ENCODE results near the gene TMED8. TPM values are rescaled to one million over a fixed set of nuclear protein-coding genes. Genes with fewer than 3 reads are reported as not detected.
"Not testable (repeated sequence)": the region's sequence is repeated elsewhere in the genome, so short reads cannot be mapped to it uniquely, and the experiment has no call there.

Gene TMED8
- total RNA-seq, 2 experiments from 2014 or later: 21.5 to 21.7 TPM

GRCh38 chr14:77329872-77330271 lies 47.0 kb downstream of the TMED8 start:
- intact Hi-C loops (cut with micrococcal nuclease): no loop called here
- H3K27me3 Mint-ChIP-seq (ENCODE audit: low read depth): no peaks in the 10 kb centered on the region
- CTCF ChIA-PET: interaction anchor here (0.8 to 1.4 kb wide), 4 partner anchors 10 to 178 kb away, joined by 3 to 5 read pairs (median 4); partner anchors contain the start of genes GSTZ1 and POMT2
- H3K4me1 Mint-ChIP-seq (ENCODE audit: low read depth): no peaks in the 10 kb centered on the region
- DNase-seq: no peak
- H3K27ac Mint-ChIP-seq: no peak overlapping the region
- H3K4me3 Mint-ChIP-seq: no peak overlapping the region
- no peaks in the 10 kb centered on the region for H3K9me3 Mint-ChIP-seq
- no peaks in the 10 kb centered on the region for H3K36me3 Mint-ChIP-seq (ENCODE audit: low read depth)

DNA sequence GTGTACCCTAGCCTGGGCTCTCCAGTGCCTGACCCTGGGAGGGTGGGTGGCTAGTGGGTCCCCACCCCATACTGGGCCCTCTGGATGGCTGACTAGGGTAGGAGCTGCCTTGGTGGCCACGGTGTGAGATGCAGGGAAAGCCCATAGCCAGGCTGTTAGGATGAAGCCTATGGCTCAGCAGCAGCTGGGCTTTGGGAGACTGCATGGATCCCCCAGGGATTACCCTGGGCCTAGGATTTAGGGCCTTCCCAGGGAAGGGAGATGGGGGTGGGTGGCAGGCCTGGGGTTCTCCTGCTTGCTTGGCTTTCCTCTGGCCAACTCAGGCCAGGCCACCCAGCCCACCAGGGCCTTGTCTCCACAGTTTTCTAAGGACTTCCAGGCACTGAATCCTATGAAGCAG lies 49.8 kb downstream of the TMED8 start:
- H3K4me1 Mint-ChIP-seq (ENCODE audit: low read depth): peaks cover 5% of the 10 kb centered on the region
- H3K27ac Mint-ChIP-seq: no peak overlapping the region
- H3K4me3 Mint-ChIP-seq: no peak overlapping the region
- DNase-seq: no peak
- H3K9me3 Mint-ChIP-seq: no peaks in the 10 kb centered on the region
- H3K27me3 Mint-ChIP-seq (ENCODE audit: low read depth): no peaks in the 10 kb centered on the region
- CTCF ChIA-PET: interaction anchor here (2.3 kb wide), 1 partner anchor 11 kb away, joined by 13 read pairs; no protein-coding TSS in a partner anchor
- H3K36me3 Mint-ChIP-seq (ENCODE audit: low read depth): no peaks in the 10 kb centered on the region
- intact Hi-C loops (cut with micrococcal nuclease): no loop called here

DNA sequence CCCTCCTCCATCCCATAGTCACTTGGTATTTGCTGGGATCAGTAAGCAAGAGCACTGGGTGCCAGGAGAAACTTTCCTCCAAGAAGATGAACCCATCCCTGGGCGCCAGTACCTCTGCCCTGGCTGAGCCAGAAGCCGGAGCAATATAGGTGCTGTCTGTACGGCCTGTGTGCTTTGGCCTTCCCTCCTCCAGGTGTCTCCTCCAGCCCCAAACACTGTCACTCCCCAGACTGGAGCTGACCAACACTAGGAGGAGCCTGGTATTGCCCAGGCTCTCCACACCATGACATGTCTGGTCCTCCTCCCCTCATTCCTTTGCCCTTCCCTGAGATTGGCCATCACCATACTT lies 51.2 kb downstream of the TMED8 start:
- Mint-ChIP-seq H3K9me3 (no peaks in the 10 kb centered on the region), H3K27ac (no peak overlapping the region), H3K27me3 (ENCODE audit: low read depth) (no peaks in the 10 kb centered on the region), H3K4me1 (ENCODE audit: low read depth) (peaks cover 10% of the 10 kb centered on the region), H3K4me3 (no peak overlapping the region), H3K36me3 (ENCODE audit: low read depth) (no peaks in the 10 kb centered on the region)
- DNase-seq: no peak
- CTCF ChIA-PET: interaction anchor here (2.3 kb wide), 1 partner anchor 10 kb away, joined by 13 read pairs; no protein-coding TSS in a partner anchor
- intact Hi-C loops (cut with micrococcal nuclease): no loop called here

- Mint-ChIP-seq H3K4me3 (no peak overlapping the region), H3K27ac (no peak overlapping the region), H3K4me1 (ENCODE audit: low read depth) (peaks cover 12% of the 10 kb centered on the region), H3K9me3 (no peaks in the 10 kb centered on the region), H3K36me3 (ENCODE audit: low read depth) (no peaks in the 10 kb centered on the region), H3K27me3 (ENCODE audit: low read depth) (no peaks in the 10 kb centered on the region)
- DNase-seq: no peak
- intact Hi-C loops (cut with micrococcal nuclease): loop anchor here (5.0 kb wide), 1 partner anchor 227 kb away; no protein-coding TSS in a partner anchor
- CTCF ChIA-PET: interaction anchor here (1.1 to 2.3 kb wide), 2 partner anchors 9 kb away, joined by 9 to 13 read pairs; no protein-coding TSS in a partner anchor
Measured at GRCh38 chr14:77324816-77325745, 51.8 kb downstream of the TMED8 start.

GRCh38 chr14:77324289-77324688 lies 52.6 kb downstream of the TMED8 start:
- Mint-ChIP-seq H3K27me3 (ENCODE audit: low read depth) (no peaks in the 10 kb centered on the region), H3K4me3 (no peak overlapping the region), H3K27ac (no peak overlapping the region), H3K4me1 (ENCODE audit: low read depth) (peaks cover 15% of the 10 kb centered on the region), H3K36me3 (ENCODE audit: low read depth) (no peaks in the 10 kb centered on the region), H3K9me3 (no peaks in the 10 kb centered on the region)
- intact Hi-C loops (cut with micrococcal nuclease): loop anchor here (5.0 kb wide), 1 partner anchor 228 kb away; no protein-coding TSS in a partner anchor
- CTCF ChIA-PET: interaction anchor here (0.6 to 1.1 kb wide), 3 partner anchors 8 to 253 kb away, joined by 3 to 9 read pairs (median 3); no protein-coding TSS in a partner anchor
- DNase-seq: no peak

GRCh38 chr14:77323571-77323970 lies 53.3 kb downstream of the TMED8 start:
- H3K36me3 Mint-ChIP-seq (ENCODE audit: low read depth): no peaks in the 10 kb centered on the region
- intact Hi-C loops (cut with micrococcal nuclease): loop anchor here (5.0 kb wide), 1 partner anchor 229 kb away; no protein-coding TSS in a partner anchor
- no peak overlapping the region for H3K27ac Mint-ChIP-seq
- H3K4me1 Mint-ChIP-seq (ENCODE audit: low read depth): peaks cover 15% of the 10 kb centered on the region
- H3K4me3 Mint-ChIP-seq: no peak overlapping the region
- no peaks in the 10 kb centered on the region for H3K27me3 Mint-ChIP-seq (ENCODE audit: low read depth)
- CTCF ChIA-PET: interaction anchor here (0.6 kb wide), 2 partner anchors 253 to 1451 kb away, joined by 3 read pairs; no protein-coding TSS in a partner anchor
- no peaks in the 10 kb centered on the region for H3K9me3 Mint-ChIP-seq
- DNase-seq: no peak

- H3K4me1 Mint-ChIP-seq (ENCODE audit: low read depth): peaks cover 15% of the 10 kb centered on the region
- no peak for DNase-seq
- intact Hi-C loops (cut with micrococcal nuclease): loop anchor here (5.0 kb wide), 1 partner anchor 229 kb away; no protein-coding TSS in a partner anchor
- no peak overlapping the region for H3K4me3 Mint-ChIP-seq
- H3K9me3 Mint-ChIP-seq: no peaks in the 10 kb centered on the region
- no peaks in the 10 kb centered on the region for H3K36me3 Mint-ChIP-seq (ENCODE audit: low read depth)
- H3K27me3 Mint-ChIP-seq (ENCODE audit: low read depth): no peaks in the 10 kb centered on the region
- CTCF ChIA-PET: no interaction called here
- no peak overlapping the region for H3K27ac Mint-ChIP-seq
Measured at GRCh38 chr14:77322951-77323350, 53.9 kb downstream of the TMED8 start.

GRCh38 chr14:77322250-77322902 lies 54.5 kb downstream of the TMED8 start:
- no peaks in the 10 kb centered on the region for H3K36me3 Mint-ChIP-seq (ENCODE audit: low read depth)
- H3K27me3 Mint-ChIP-seq (ENCODE audit: low read depth): no peaks in the 10 kb centered on the region
- intact Hi-C loops (cut with micrococcal nuclease): loop anchor here (5.0 kb wide), 1 partner anchor 230 kb away; no protein-coding TSS in a partner anchor
- H3K4me3 Mint-ChIP-seq: peak overlapping the region; percentile 91
- H3K4me1 Mint-ChIP-seq (ENCODE audit: low read depth): peaks cover 15% of the 10 kb centered on the region
- no peaks in the 10 kb centered on the region for H3K9me3 Mint-ChIP-seq
- peak overlapping the region; percentile 97 for H3K27ac Mint-ChIP-seq
- DNase-seq: no peak
- CTCF ChIA-PET: no interaction called here

- CTCF ChIA-PET: interaction anchor here (1.7 kb wide), 1 partner anchor 10 kb away, joined by 4 read pairs; no protein-coding TSS in a partner anchor
- peak; percentile 91 for DNase-seq
- H3K27me3 Mint-ChIP-seq (ENCODE audit: low read depth): no peaks in the 10 kb centered on the region
- peaks cover 15% of the 10 kb centered on the region for H3K4me1 Mint-ChIP-seq (ENCODE audit: low read depth)
- peak within 1 kb of the TSS; percentile 97 for H3K27ac Mint-ChIP-seq
- peak within 1 kb of the TSS; percentile 91 for H3K4me3 Mint-ChIP-seq
- no peaks in the 10 kb centered on the region for H3K9me3 Mint-ChIP-seq
- intact Hi-C loops (cut with micrococcal nuclease): loop anchor here (1.0 to 5.0 kb wide), 7 partner anchors 232 to 552 kb away; no protein-coding TSS in a partner anchor
- no peaks in the 10 kb centered on the region for H3K36me3 Mint-ChIP-seq (ENCODE audit: low read depth)
Measured at GRCh38 chr14:77320238-77320935, 56.5 kb downstream of the TMED8 start, which contains the start of gene POMT2. Gene POMT2, minus strand, starts transcription at chr14:77320883. Its CDS starts 202 bp downstream, at chr14:77320681.

- Mint-ChIP-seq H3K27ac (no peak overlapping the region), H3K27me3 (ENCODE audit: low read depth) (no peaks in the 10 kb centered on the region), H3K36me3 (ENCODE audit: low read depth) (no peaks in the 10 kb centered on the region), H3K9me3 (no peaks in the 10 kb centered on the region), H3K4me3 (no peak overlapping the region), H3K4me1 (ENCODE audit: low read depth) (peaks cover 15% of the 10 kb centered on the region)
- DNase-seq: no peak
- CTCF ChIA-PET: interaction anchor here (1.1 to 1.7 kb wide), 2 partner anchors 11 to 159 kb away, joined by 4 read pairs; no protein-coding TSS in a partner anchor
- intact Hi-C loops (cut with micrococcal nuclease): no loop called here
Measured at GRCh38 chr14:77319422-77319821, 57.5 kb downstream of the TMED8 start.

GRCh38 chr14:77318756-77319155 lies 58.1 kb downstream of the TMED8 start:
- H3K27ac Mint-ChIP-seq; intact Hi-C loops (cut with micrococcal nuclease); H3K4me3 Mint-ChIP-seq; H3K36me3 Mint-ChIP-seq (ENCODE audit: low read depth); DNase-seq; H3K9me3 Mint-ChIP-seq; H3K27me3 Mint-ChIP-seq (ENCODE audit: low read depth): not testable (repeated sequence)
- H3K4me1 Mint-ChIP-seq (ENCODE audit: low read depth): peaks cover 15% of the 10 kb centered on the region
- CTCF ChIA-PET: interaction anchor here (1.1 kb wide), 1 partner anchor 160 kb away, joined by 4 read pairs; no protein-coding TSS in a partner anchor
